ENCODE results near the gene VHLL.

Gene VHLL

GRCh38 chr1:156279837-156280236 lies 19.3 kb downstream of the VHLL start:
- no peaks in the 10 kb centered on the region for H3K9me3 ChIP-seq (ENCODE audit: insufficient read depth, low read depth, low read length)
- H3K9ac ChIP-seq (ENCODE audit: low read depth, low read length), result no peak overlapping the region
- no peak overlapping the region for H3K27ac ChIP-seq (ENCODE audit: low read depth, low read length)
- peaks cover 59% of the 10 kb centered on the region for H3K36me3 ChIP-seq (ENCODE audit: insufficient read depth, low read length)
- peaks cover 18% of the 10 kb centered on the region; the same call in 1 of the 2 replicates for H3K4me1 ChIP-seq (ENCODE audit: insufficient read depth, low read length)
- H3K27me3 ChIP-seq (ENCODE audit: insufficient read depth, low read length), result no peaks in the 10 kb centered on the region
- WGBS, result 92% methylated on average over 1 of the region's 3 CpGs
- H3K4me3 ChIP-seq (ENCODE audit: low read length), result no peak overlapping the region

- H3K27ac ChIP-seq (ENCODE audit: low read depth, low read length), result no peak overlapping the region
- H3K36me3 ChIP-seq (ENCODE audit: insufficient read depth, low read length), result peaks cover 87% of the 10 kb centered on the region
- no peaks in the 10 kb centered on the region for H3K9me3 ChIP-seq (ENCODE audit: insufficient read depth, low read depth, low read length)
- H3K4me1 ChIP-seq (ENCODE audit: insufficient read depth, low read length), result peaks cover 8% of the 10 kb centered on the region; the same call in 1 of the 2 replicates
- H3K4me3 ChIP-seq (ENCODE audit: low read length), result no peak overlapping the region
- WGBS, result 97% methylated on average over 6 of the region's 6 CpGs
- no peak overlapping the region for H3K9ac ChIP-seq (ENCODE audit: low read depth, low read length)
- H3K27me3 ChIP-seq (ENCODE audit: insufficient read depth, low read length), result no peaks in the 10 kb centered on the region
Observed at GRCh38 chr1:156276966-156277381, 22.1 kb downstream of the VHLL start.

- Histone ChIP-seq H3K27ac (ENCODE audit: low read depth, low read length) (no peak overlapping the region), H3K4me3 (ENCODE audit: low read length) (no peak overlapping the region), H3K9ac (ENCODE audit: low read depth, low read length) (no peak overlapping the region), H3K27me3 (ENCODE audit: insufficient read depth, low read length) (no peaks in the 10 kb centered on the region), H3K4me1 (ENCODE audit: insufficient read depth, low read length) (peaks cover 7% of the 10 kb centered on the region; the same call in 1 of the 2 replicates), H3K9me3 (ENCODE audit: insufficient read depth, low read depth, low read length) (no peaks in the 10 kb centered on the region), H3K36me3 (ENCODE audit: insufficient read depth, low read length) (peaks cover 92% of the 10 kb centered on the region)
Observed at GRCh38 chr1:156276532-156276931, 22.6 kb downstream of the VHLL start.

- Histone ChIP-seq H3K9ac (ENCODE audit: low read depth, low read length) (no peak overlapping the region), H3K9me3 (ENCODE audit: insufficient read depth, low read depth, low read length) (no peaks in the 10 kb centered on the region), H3K27ac (ENCODE audit: low read depth, low read length) (no peak overlapping the region), H3K4me3 (ENCODE audit: low read length) (no peak overlapping the region), H3K27me3 (ENCODE audit: insufficient read depth, low read length) (no peaks in the 10 kb centered on the region), H3K36me3 (ENCODE audit: insufficient read depth, low read length) (peaks cover 97% of the 10 kb centered on the region), H3K4me1 (ENCODE audit: insufficient read depth, low read length) (no peaks in the 10 kb centered on the region)
- WGBS, result 95% methylated on average over 3 of the region's 3 CpGs
Observed at GRCh38 chr1:156270314-156270713, 28.8 kb downstream of the VHLL start.

GRCh38 chr1:156268336-156268735 lies 30.8 kb downstream of the VHLL start:
- no peaks in the 10 kb centered on the region for H3K27me3 ChIP-seq (ENCODE audit: insufficient read depth, low read length)
- H3K4me3 ChIP-seq (ENCODE audit: low read length), result no peak overlapping the region
- no peak overlapping the region for H3K27ac ChIP-seq (ENCODE audit: low read depth, low read length)
- H3K9ac ChIP-seq (ENCODE audit: low read depth, low read length), result no peak overlapping the region
- H3K4me1 ChIP-seq (ENCODE audit: insufficient read depth, low read length), result no peaks in the 10 kb centered on the region
- 97% methylated on average over 4 of the region's 4 CpGs for WGBS
- H3K36me3 ChIP-seq (ENCODE audit: insufficient read depth, low read length), result peaks cover 95% of the 10 kb centered on the region
- no peaks in the 10 kb centered on the region for H3K9me3 ChIP-seq (ENCODE audit: insufficient read depth, low read depth, low read length)

- WGBS, result 94% methylated on average over 13 of the region's 13 CpGs
- Histone ChIP-seq H3K36me3 (ENCODE audit: insufficient read depth, low read length) (peaks cover 92% of the 10 kb centered on the region), H3K27me3 (ENCODE audit: insufficient read depth, low read length) (no peaks in the 10 kb centered on the region), H3K9ac (ENCODE audit: low read depth, low read length) (no peak overlapping the region), H3K4me1 (ENCODE audit: insufficient read depth, low read length) (no peaks in the 10 kb centered on the region), H3K9me3 (ENCODE audit: insufficient read depth, low read depth, low read length) (no peaks in the 10 kb centered on the region), H3K4me3 (ENCODE audit: low read length) (no peak overlapping the region), H3K27ac (ENCODE audit: low read depth, low read length) (no peak overlapping the region)
Observed at GRCh38 chr1:156266051-156266450, 33.1 kb downstream of the VHLL start.

GRCh38 chr1:156263288-156263655 lies 35.8 kb downstream of the VHLL start:
- Histone ChIP-seq H3K27ac (ENCODE audit: low read depth, low read length) (no peak overlapping the region), H3K4me3 (ENCODE audit: low read length) (no peak overlapping the region), H3K27me3 (ENCODE audit: insufficient read depth, low read length) (no peaks in the 10 kb centered on the region), H3K4me1 (ENCODE audit: insufficient read depth, low read length) (no peaks in the 10 kb centered on the region), H3K36me3 (ENCODE audit: insufficient read depth, low read length) (peaks cover 95% of the 10 kb centered on the region), H3K9me3 (ENCODE audit: insufficient read depth, low read depth, low read length) (no peaks in the 10 kb centered on the region), H3K9ac (ENCODE audit: low read depth, low read length) (no peak overlapping the region)
- 97% methylated on average over 9 of the region's 9 CpGs for WGBS

- no peak overlapping the region for H3K27ac ChIP-seq (ENCODE audit: low read depth, low read length)
Observed at GRCh38 chr1:156262461-156263287, 36.4 kb downstream of the VHLL start.

GRCh38 chr1:156260896-156261295 lies 38.2 kb downstream of the VHLL start:
- H3K9ac ChIP-seq (ENCODE audit: low read depth, low read length), result no peak overlapping the region
- WGBS, result 97% methylated on average over 1 of the region's 2 CpGs
- H3K4me1 ChIP-seq (ENCODE audit: insufficient read depth, low read length), result no peaks in the 10 kb centered on the region
- no peaks in the 10 kb centered on the region for H3K27me3 ChIP-seq (ENCODE audit: insufficient read depth, low read length)
- no peak overlapping the region for H3K27ac ChIP-seq (ENCODE audit: low read depth, low read length)
- H3K9me3 ChIP-seq (ENCODE audit: insufficient read depth, low read depth, low read length), result no peaks in the 10 kb centered on the region
- no peak overlapping the region for H3K4me3 ChIP-seq (ENCODE audit: low read length)
- peaks cover 93% of the 10 kb centered on the region for H3K36me3 ChIP-seq (ENCODE audit: insufficient read depth, low read length)

More at GRCh38 chr1:156262461-156263287, 36.4 kb downstream of the VHLL start:
- Histone ChIP-seq H3K36me3 (ENCODE audit: insufficient read depth, low read length) (peaks cover 95% of the 10 kb centered on the region), H3K27me3 (ENCODE audit: insufficient read depth, low read length) (no peaks in the 10 kb centered on the region), H3K9me3 (ENCODE audit: insufficient read depth, low read depth, low read length) (no peaks in the 10 kb centered on the region), H3K9ac (ENCODE audit: low read depth, low read length) (no peak overlapping the region), H3K4me1 (ENCODE audit: insufficient read depth, low read length) (no peaks in the 10 kb centered on the region), H3K4me3 (ENCODE audit: low read length) (no peak overlapping the region)
- WGBS, result 97% methylated on average over 9 of the region's 9 CpGs

GRCh38 chr1:156259805-156260204 lies 39.3 kb downstream of the VHLL start:
- H3K4me3 ChIP-seq (ENCODE audit: low read length), result no peak overlapping the region
- no peak overlapping the region for H3K9ac ChIP-seq (ENCODE audit: low read depth, low read length)
- no peak overlapping the region for H3K27ac ChIP-seq (ENCODE audit: low read depth, low read length)
- peaks cover 87% of the 10 kb centered on the region for H3K36me3 ChIP-seq (ENCODE audit: insufficient read depth, low read length)
- no peaks in the 10 kb centered on the region for H3K9me3 ChIP-seq (ENCODE audit: insufficient read depth, low read depth, low read length)
- WGBS, result 95% methylated on average over 3 of the region's 3 CpGs
- no peaks in the 10 kb centered on the region for H3K27me3 ChIP-seq (ENCODE audit: insufficient read depth, low read length)
- no peaks in the 10 kb centered on the region for H3K4me1 ChIP-seq (ENCODE audit: insufficient read depth, low read length)

GRCh38 chr1:156258859-156259258 lies 40.2 kb downstream of the VHLL start:
- WGBS, result 95% methylated on average over 8 of the region's 8 CpGs
- Histone ChIP-seq H3K9ac (ENCODE audit: low read depth, low read length) (no peak overlapping the region), H3K4me3 (ENCODE audit: low read length) (no peak overlapping the region), H3K36me3 (ENCODE audit: insufficient read depth, low read length) (peaks cover 87% of the 10 kb centered on the region), H3K4me1 (ENCODE audit: insufficient read depth, low read length) (no peaks in the 10 kb centered on the region), H3K27ac (ENCODE audit: low read depth, low read length) (no peak overlapping the region), H3K27me3 (ENCODE audit: insufficient read depth, low read length) (no peaks in the 10 kb centered on the region), H3K9me3 (ENCODE audit: insufficient read depth, low read depth, low read length) (no peaks in the 10 kb centered on the region)
